Measurements from ENCODE around the gene CMIP. TPM values are rescaled to one million over a fixed set of nuclear protein-coding genes. Genes with fewer than 3 reads are reported as not detected.

CMIP gene
- total RNA-seq, 4 donors from 2014 or later, result 17.1 to 60.5 (median 39.7) TPM

GRCh38 chr16:81473969-81474959, 29.7 kb downstream of the CMIP start:
- TF ChIP-seq CTCF (IDR thresholded peaks at IDR 0.05) (no peak), POLR2A (IDR thresholded peaks at IDR 0.05) (no peak)
- H3K36me3 ChIP-seq, result peaks cover 0 to 32% (median 0%) of the 10 kb centered on the region in 3 donors
- H3K4me3 ChIP-seq, result no peak overlapping the region
- 76 to 85% methylated on average over 11 to 16 of the region's 20 CpGs for WGBS, 2 donors
- peaks cover 15 to 87% (median 34%) of the 10 kb centered on the region in 3 donors for H3K4me1 ChIP-seq
- DNase-seq, result no peak
- intact Hi-C loops (cut with DNase I), result no loop called here
- H3K9me3 ChIP-seq, result no peaks in the 10 kb centered on the region
- no peaks in the 10 kb centered on the region for H3K27me3 ChIP-seq
- peak overlapping the region in 3 of 4 donors; percentile 10 to 45 (median 17) for H3K27ac ChIP-seq

- intact Hi-C loops (cut with DNase I), result no loop called here
- H3K27me3 ChIP-seq, result no peaks in the 10 kb centered on the region
- H3K4me1 ChIP-seq, result peaks cover 17 to 87% (median 21%) of the 10 kb centered on the region in 3 donors
- peaks cover 0 to 10% (median 0%) of the 10 kb centered on the region in 3 donors for H3K36me3 ChIP-seq
- DNase-seq, result no peak
- no peak for TF ChIP-seq CTCF (IDR thresholded peaks at IDR 0.05)
- no peak for TF ChIP-seq POLR2A (IDR thresholded peaks at IDR 0.05)
- H3K27ac ChIP-seq, result peak overlapping the region in 3 of 4 donors; percentile 43 to 59 (median 53)
- WGBS, 2 donors, result 85 to 93% methylated on average over 15 to 16 of the region's 19 CpGs
- H3K4me3 ChIP-seq, result no peak overlapping the region
- H3K9me3 ChIP-seq, result no peaks in the 10 kb centered on the region
Observed at GRCh38 chr16:81477697-81478693, 33.4 kb downstream of the CMIP start.

GRCh38 chr16:81478876-81479511, 34.4 kb downstream of the CMIP start:
- 45 to 57% methylated on average over 7 to 9 of the region's 13 CpGs for WGBS, 2 donors
- intact Hi-C loops (cut with DNase I), result no loop called here

More at GRCh38 chr16:81478876-81479511, 34.4 kb downstream of the CMIP start:
- no peaks in the 10 kb centered on the region for H3K27me3 ChIP-seq
- H3K4me3 ChIP-seq, result no peak overlapping the region
- peaks cover 0 to 8% (median 0%) of the 10 kb centered on the region in 3 donors for H3K36me3 ChIP-seq
- H3K4me1 ChIP-seq, result peaks cover 18 to 87% (median 18%) of the 10 kb centered on the region in 3 donors
- TF ChIP-seq POLR2A (IDR thresholded peaks at IDR 0.05), result no peak
- no peak for TF ChIP-seq CTCF (IDR thresholded peaks at IDR 0.05)
- H3K27ac ChIP-seq, result peak overlapping the region in 3 of 4 donors; percentile 43 to 59 (median 53)
- peak; percentile 23 for DNase-seq
- no peaks in the 10 kb centered on the region for H3K9me3 ChIP-seq

All from esophagus squamous epithelium (tissue), 5 donors.